ENCODE measurements around the gene HOMEZ.

DNA sequence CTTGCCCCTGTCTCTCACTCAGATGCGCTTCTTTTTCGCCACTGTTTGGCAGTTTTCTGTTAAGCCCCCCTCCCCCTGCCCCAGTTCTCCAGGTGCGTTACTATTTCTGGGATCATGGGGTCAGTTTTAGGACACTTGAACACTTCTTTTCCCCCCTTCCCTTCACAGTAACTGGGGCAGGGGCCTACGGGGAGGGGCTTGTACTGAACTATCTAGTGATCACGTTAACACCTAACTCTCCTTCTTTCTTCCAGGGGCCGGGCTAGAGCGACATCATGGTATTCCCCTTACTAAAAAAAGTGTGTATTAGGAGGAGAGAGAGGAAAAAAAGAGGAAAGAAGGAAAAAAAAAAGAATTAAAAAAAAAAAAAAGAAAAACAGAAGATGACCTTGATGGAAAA, 39.1 kb upstream of the HOMEZ start:
- no peak for TF ChIP-seq CTCF (IDR thresholded peaks at IDR 0.05)
- TF ChIP-seq POLR2A (IDR thresholded peaks at IDR 0.05) = no peak
